ENCODE measurements around the gene UAP1L1.

Gene UAP1L1

GRCh38 chr9:137042751-137043727 lies 34.3 kb upstream of the UAP1L1 start:
- no peak for DNase-seq

- DNase-seq: no peak
These were observed 33.3 kb upstream of the UAP1L1 start for GRCh38 chr9:137044037-137044436.

GRCh38 chr9:137044502-137045177 lies 32.7 kb upstream of the UAP1L1 start:
- DNase-seq: no peak

DNA sequence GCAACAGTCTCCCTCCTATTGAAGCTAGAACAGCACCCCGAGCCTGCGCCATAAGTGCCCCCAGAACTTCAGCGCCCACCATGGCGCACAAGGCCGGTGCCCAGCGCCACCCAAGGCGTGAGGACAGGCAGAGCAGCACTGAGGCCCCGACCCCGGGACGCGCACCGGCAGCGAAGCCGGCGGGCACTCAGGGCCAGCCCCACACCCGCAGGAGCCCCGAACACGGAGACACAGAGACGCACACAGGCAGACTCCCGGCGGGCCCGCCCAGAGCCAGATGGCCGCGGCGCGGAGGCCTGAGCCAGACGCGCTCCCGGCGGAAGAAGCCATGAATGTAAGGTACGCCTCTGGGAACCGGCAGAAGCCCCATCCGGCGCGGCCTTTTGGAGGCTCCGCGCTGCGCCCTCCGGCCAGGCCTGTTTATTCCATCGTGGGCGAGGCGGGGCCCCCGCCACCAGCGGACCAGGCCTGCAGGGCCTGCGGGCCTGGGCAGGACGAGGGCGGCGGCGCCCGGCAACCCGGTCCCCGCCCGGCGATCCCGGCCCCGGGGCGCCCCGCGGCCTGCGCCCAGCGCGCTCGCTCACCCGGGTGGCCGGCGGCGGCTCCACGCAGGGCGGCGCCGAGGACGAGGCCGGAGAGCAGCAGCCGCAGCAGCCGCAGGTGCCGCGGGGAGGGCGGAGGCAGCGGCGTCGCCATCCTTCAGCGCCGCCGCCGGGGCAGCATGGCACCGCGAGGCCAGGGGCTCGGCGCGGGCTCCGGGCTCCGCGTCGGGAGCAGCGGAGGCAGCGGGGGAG lies 31.8 kb upstream of the UAP1L1 start:
- no peak for DNase-seq

DNA sequence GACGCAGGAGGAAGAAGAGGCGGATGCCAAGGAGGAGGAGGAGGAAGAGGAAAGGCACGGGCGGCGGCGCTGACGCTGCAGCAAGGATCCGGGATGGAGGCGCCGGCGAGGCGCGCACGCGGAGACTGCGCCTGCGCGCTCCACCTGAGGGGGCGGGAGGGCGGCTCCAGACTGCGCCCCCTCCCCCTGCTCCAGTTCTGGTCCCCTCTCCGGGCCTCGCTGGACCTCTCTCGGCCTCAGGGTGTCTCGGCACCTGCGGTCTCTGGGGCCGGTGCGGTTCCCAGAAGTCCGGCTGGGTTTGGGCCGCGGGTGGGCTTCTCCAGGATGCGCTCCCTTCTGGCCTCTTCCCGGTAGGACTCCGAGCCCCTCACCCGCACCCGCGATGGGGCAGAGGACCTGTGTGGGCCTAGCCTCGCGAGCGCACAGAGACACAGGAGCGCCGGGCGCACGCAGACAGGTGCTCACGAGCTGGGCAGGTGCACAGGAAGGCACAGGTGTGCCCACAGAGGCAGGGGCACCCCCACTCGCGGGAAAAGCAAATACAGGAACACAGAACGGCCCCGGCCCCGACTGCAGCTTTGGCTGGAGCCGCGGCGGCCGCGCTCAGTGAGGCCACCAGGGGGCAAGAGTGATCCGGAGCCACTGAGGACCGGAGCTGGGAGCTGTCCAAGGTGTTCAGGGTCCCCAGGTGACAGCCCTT lies 31.1 kb upstream of the UAP1L1 start, which contains the start of gene NPDC1:
Gene NPDC1 (minus strand): TSS at position 90 of the 700 bp plus-strand sequence. CDS start 188 bp downstream, outside the sequence.
- DNase-seq: peak; percentile 74

GRCh38 chr9:137048655-137049543 lies 28.4 kb upstream of the UAP1L1 start:
- DNase-seq: no peak

DNA sequence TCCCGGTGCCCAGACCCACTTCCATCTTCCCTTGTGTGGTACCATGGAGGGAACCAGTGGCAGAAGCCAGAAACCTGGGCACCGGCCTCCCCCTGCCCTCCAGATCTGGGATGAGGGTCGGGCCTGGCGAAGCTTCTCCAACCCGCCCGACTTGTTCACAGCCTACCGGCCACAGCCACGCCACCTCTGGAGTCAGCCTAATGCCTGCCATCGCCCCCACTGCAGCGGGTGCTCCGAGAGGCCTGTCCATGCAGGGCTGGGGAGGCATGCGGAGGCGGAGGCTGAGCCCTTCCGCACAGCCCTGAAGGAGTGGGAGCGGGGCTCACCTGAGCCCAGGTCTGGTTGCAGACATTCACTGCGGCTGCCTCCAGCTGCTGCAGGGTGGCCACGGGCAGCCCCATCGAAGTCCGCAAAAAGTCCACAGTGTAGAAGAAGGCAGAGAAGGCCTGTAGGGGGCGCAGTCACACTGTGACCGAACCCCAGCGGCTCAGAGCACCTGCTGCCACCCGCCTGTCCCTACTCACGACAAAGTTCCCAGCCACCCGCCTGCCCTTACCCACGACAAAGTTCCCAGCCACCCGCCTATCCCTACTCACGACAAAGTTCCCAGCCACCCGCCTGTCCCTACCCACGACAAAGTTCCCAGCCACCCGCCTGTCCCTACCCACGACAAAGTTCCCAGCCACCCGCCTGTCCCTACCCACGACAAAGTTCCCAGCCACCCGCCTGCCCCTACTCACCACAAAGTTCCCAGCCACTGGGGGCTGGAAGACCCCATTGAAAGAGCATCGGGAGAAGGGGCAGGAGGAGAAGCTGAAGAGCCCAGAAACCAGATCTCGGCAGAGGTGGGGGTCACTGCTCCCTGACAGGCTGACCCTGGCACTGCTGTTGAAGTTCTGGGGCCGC lies 27.5 kb upstream of the UAP1L1 start:
- peak; percentile 55 for DNase-seq

DNA sequence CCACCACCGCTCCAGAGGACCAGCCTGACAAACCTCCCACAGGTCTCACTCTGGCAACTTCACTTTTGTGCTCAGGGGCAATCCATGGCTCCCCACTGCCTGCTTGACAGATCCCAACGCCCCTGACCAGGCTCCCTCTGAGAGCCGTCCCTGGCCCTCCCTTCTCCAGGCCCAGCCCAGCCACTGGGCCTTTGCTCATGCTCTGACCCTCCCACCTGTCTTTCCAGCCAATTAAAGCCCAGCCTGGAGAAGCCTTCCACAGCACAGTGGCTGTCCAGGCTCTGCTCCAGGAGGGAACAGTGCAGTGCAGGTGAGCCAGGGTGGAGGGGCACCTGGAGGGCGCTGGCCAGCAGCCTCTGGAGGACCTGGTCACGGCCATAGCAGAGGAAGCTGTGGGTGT lies 26.7 kb upstream of the UAP1L1 start:
- DNase-seq: no peak

GRCh38 chr9:137051145-137051724 lies 26.1 kb upstream of the UAP1L1 start:
- DNase-seq: no peak

DNA sequence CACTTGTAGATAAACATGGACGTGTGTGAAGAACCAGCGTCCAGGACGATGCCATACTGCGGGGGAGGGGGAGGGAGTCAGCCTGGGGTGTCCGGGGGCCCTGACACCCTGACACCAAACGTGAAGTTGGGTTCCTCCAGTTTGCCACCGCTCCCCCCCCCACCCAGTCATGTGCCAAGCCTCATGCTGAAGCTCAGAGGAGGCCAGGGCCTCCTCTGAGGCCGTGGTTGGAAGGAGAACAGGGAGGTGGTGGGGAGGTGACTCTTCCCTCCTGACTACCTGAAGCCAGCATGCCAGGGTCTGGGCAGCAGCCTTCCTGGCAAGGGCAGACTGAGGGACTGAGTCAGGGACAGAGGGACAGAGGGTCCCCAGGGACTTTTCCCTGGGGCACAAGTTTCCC lies 25.0 kb upstream of the UAP1L1 start:
- no peak for DNase-seq

GRCh38 chr9:137052998-137053943 lies 24.0 kb upstream of the UAP1L1 start:
- DNase-seq: no peak

- DNase-seq: peak; percentile 35
These were observed 23.1 kb upstream of the UAP1L1 start, which contains the start of gene ENTPD2 for GRCh38 chr9:137053944-137054931. Gene ENTPD2 (minus strand): TSS chr9:137054061. CDS start chr9:137053997, 64 bp downstream.

DNA sequence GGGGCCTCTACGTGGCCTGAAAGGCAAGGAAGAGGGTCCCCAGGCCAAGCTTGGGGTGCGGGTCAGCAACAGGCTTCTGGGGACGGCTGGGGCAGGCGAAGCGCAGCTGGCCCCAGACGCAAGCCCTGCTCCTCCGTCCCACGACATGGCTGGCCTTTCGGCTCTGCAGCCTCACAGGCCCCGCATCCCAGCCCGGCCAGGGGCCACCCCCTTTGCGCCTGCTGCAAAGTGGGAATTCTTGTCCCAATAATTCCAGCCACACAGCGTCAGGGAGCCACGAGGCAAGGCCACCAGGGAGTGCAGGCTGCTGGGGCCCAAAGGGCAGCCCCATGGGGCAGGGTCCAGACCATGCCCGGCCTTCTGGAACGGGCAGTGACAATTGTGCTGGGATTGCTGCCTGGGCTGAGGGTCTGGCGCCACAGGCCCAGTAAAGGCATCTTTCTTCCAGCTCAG lies 22.4 kb upstream of the UAP1L1 start:
- no peak for DNase-seq

GRCh38 chr9:137055385-137056364 lies 21.6 kb upstream of the UAP1L1 start:
- DNase-seq: no peak

DNA sequence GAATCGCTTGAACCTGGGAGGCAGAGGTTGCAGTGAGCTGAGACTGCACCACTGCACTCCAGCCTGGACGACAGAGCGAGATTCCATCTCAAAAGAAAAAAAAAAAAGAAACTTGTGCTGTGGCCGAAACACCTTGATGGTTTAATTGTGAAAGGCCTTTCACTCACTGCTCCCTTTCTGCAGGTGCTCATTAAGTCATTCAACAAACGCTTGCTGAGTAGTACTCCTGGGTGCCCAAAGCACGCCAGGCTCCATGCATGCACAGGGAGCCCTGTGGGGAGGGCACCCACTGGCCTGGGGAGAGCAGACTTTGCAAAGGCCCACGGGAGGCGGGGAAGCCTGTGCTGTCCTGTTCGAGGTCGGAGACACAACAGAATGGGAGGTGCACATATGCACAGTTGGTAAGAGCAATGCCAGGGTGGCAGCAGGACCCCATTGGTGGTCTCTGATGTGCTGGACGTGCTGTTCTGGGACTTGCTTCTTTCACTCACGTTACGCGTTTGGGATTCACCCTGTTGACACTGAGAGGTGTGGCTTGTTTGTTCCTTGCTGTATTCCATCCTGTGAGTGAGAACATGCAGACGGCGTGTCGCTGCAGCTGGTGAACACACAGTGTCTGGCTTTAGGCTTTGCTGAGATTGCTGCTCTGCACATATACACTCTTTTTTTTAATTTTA lies 20.4 kb upstream of the UAP1L1 start:
- no peak for DNase-seq

Measured in T-helper 9 cell (primary cell).